SU-DHL-6 (cell line): ENCODE results near the gene PHACTR1.

Experiments used
- H2AFZ ChIP-seq: fragments of 200-600 bp; sonication (generic); 2 replicates; pipeline ENCODE4 v1.6.1; 2014; ENCODE audit warnings: low read depth, mild to moderate bottlenecking, moderate library complexity, mixed read lengths, antibody characterized with exemption, low read length; ENCODE audit not compliant: severe bottlenecking
- H3F3A ChIP-seq: fragments of 200-600 bp; shearing (Covaris generic); 2 replicates; pipeline ENCODE4 v1.6.0; 2016; ENCODE audit warnings: antibody characterized with exemption, mild to moderate bottlenecking; ENCODE audit not compliant: insufficient read depth
- H3K27ac ChIP-seq: fragments of 200-600 bp; sonication (generic); 2 replicates; pipeline ENCODE4 v1.5.1; 2016; ENCODE audit warnings: low read depth, mild to moderate bottlenecking, low read length, moderate library complexity, mixed read lengths
- H3K27me3 ChIP-seq: fragments of 200-600 bp; sonication (generic), shearing (Covaris generic); 2 replicates; pipeline ENCODE4 v1.6.0; 2014; ENCODE audit warnings: mild to moderate bottlenecking, low read length
- H3K36me3 ChIP-seq: fragments of 200-600 bp; sonication (generic); 2 replicates; pipeline ENCODE4 v1.6.1; 2014; ENCODE audit warnings: mild to moderate bottlenecking, low read length, mixed read lengths
- H3K4me2 ChIP-seq: fragments of 300-600, 200-600 bp; shearing (Covaris generic), sonication (generic); 2 replicates; pipeline ENCODE4 v1.6.0; 2014; ENCODE audit warnings: low read length, low read depth, mild to moderate bottlenecking; ENCODE audit not compliant: poor library complexity, severe bottlenecking
- H3K4me3 ChIP-seq: fragments of 200-600 bp; sonication (generic); 2 replicates; pipeline ENCODE4 v1.5.1; 2014; ENCODE audit warnings: antibody characterized with exemption, low read length, mild to moderate bottlenecking, mixed read lengths; ENCODE audit not compliant: insufficient read depth, poor library complexity, severe bottlenecking
- H3K79me2 ChIP-seq: fragments of 200-600 bp; sonication (generic); 2 replicates; pipeline ENCODE4 v1.6.1; 2014; ENCODE audit warnings: mild to moderate bottlenecking, low read length, moderate library complexity; ENCODE audit not compliant: insufficient read depth
- H3K9ac ChIP-seq: fragments of 200-600 bp; sonication (generic); 2 replicates; pipeline ENCODE4 v1.7.0; 2014; ENCODE audit warnings: mild to moderate bottlenecking, low read length
- H3K9me2 ChIP-seq: fragments of 200-600 bp; sonication (generic); replicated peaks from 2 replicates; pipeline ENCODE4 v1.6.1; 2014; ENCODE audit warnings: low read length; ENCODE audit not compliant: insufficient read depth
- H3K9me3 ChIP-seq: fragments of 200-600 bp; sonication (generic); 2 replicates; pipeline ENCODE4 v1.6.1; 2014; ENCODE audit warnings: low read length, mixed read lengths; ENCODE audit not compliant: insufficient read depth
- H4K20me1 ChIP-seq: fragments of 200-600 bp; sonication (generic); 2 replicates; pipeline ENCODE4 v1.6.1; 2014; ENCODE audit warnings: low read depth, mild to moderate bottlenecking, antibody characterized with exemption, low read length, moderate library complexity, mixed read lengths
- EZH2phosphoT487 ChIP-seq: fragments of 200-600 bp; sonication (generic), shearing (Covaris generic); conservative IDR thresholded peaks from 2 replicates; pipeline ENCODE4 v1.6.1; 2018; ENCODE audit warnings: mild to moderate bottlenecking, antibody characterized with exemption, low read length, moderate library complexity, mixed read lengths
- TF ChIP-seq, protein P1 (sequence below): fragments of 200-600 bp; sonication (generic); IDR thresholded peaks from one replicate; pipeline ENCODE4 v1.5.1; 2017; ENCODE audit warnings: antibody characterized with exemption, mild to moderate bottlenecking, low read length, moderate library complexity; ENCODE audit not compliant: insufficient read depth, poor library complexity, severe bottlenecking

Gene PHACTR1

DNA sequence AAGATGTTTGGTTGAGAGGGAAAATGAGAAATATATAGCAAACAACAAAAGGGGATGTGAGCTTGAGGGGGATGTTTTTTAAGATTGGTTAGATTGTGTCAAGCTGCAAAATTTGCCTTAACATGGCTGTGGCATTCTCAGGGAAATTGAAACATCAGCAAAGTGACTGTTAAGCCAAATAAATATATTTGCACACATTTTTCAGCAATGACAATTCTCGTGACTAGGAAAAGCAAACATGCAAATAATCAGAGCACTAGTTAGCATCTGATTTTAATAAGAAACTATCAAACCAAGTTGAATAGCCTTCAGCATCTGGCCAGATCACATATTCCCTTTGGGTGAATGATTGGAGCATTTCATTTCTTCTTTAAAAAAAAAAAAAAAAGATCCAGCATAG, 349.0 kb downstream of the PHACTR1 start:
- peaks cover 4% of the 10 kb centered on the region; the same call in 1 of the 2 replicates for H3K27me3 ChIP-seq
- no peaks in the 10 kb centered on the region for H3K9me3 ChIP-seq
- no peaks in the 10 kb centered on the region for H3K36me3 ChIP-seq
- no peak overlapping the region for H3K4me3 ChIP-seq
- no peaks in the 10 kb centered on the region for H4K20me1 ChIP-seq
- H3K9ac ChIP-seq, result no peak overlapping the region
- no peaks in the 10 kb centered on the region for H3K79me2 ChIP-seq
- no peaks in the 10 kb centered on the region for H3F3A ChIP-seq
- no peak for TF ChIP-seq EZH2phosphoT487
- TF ChIP-seq, protein P1, sequence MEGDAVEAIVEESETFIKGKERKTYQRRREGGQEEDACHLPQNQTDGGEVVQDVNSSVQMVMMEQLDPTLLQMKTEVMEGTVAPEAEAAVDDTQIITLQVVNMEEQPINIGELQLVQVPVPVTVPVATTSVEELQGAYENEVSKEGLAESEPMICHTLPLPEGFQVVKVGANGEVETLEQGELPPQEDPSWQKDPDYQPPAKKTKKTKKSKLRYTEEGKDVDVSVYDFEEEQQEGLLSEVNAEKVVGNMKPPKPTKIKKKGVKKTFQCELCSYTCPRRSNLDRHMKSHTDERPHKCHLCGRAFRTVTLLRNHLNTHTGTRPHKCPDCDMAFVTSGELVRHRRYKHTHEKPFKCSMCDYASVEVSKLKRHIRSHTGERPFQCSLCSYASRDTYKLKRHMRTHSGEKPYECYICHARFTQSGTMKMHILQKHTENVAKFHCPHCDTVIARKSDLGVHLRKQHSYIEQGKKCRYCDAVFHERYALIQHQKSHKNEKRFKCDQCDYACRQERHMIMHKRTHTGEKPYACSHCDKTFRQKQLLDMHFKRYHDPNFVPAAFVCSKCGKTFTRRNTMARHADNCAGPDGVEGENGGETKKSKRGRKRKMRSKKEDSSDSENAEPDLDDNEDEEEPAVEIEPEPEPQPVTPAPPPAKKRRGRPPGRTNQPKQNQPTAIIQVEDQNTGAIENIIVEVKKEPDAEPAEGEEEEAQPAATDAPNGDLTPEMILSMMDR, result no peak
- H3K27ac ChIP-seq, result no peak overlapping the region
- no peaks in the 10 kb centered on the region for H3K9me2 ChIP-seq
- no peak overlapping the region for H3K4me2 ChIP-seq
- no peak overlapping the region for H2AFZ ChIP-seq

DNA sequence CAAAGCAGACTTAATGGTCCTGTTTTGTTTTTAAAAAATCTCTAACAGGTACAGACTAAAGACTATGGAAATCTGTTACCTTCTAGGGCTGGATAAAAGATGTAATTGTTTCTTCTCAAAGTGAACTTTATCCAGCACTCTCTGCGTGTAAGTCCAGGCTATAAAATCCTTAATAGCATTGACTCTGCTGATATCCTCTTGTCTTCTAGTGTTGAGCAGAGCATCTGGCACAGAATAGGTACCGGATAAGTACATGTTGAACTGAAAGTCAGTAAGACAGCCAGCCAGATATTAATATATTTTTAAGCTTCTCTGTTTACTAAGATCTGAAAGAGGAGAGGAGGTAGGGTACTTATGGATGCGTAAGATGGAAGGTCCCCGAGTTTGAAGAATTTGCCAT, 349.5 kb downstream of the PHACTR1 start:
- Histone ChIP-seq H3K79me2 (no peaks in the 10 kb centered on the region), H3K27me3 (peaks cover 6% of the 10 kb centered on the region; the same call in 1 of the 2 replicates), H3K4me2 (no peak overlapping the region), H3K9me2 (no peaks in the 10 kb centered on the region), H3K36me3 (no peaks in the 10 kb centered on the region), H3K27ac (no peak overlapping the region), H3K9me3 (no peaks in the 10 kb centered on the region), H3K4me3 (no peak overlapping the region), H4K20me1 (no peaks in the 10 kb centered on the region), H3K9ac (no peak overlapping the region), H2AFZ (no peak overlapping the region), H3F3A (no peaks in the 10 kb centered on the region)
- TF ChIP-seq, protein P1, result no peak
- no peak for TF ChIP-seq EZH2phosphoT487

DNA sequence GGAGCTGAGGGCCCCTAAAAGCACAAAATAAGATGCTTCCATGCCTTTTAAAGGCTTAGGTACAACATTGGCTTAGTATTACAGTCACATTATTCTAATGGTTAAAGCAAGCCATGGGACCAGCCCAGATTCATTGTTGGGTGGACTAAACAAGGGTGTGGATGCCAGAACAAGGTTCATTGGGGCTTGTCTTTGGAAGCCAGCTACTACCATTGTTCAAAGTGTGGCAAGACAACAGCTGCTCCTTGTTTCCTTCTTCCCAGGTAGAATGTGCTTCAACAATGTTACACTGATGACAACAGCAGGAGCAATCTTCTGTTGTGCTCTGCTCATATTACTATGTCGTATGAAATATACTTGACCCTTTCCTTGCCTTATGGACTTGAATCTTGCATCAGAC, 350.3 kb downstream of the PHACTR1 start:
- Histone ChIP-seq H3K9ac (no peak overlapping the region), H2AFZ (no peak overlapping the region), H3K27me3 (peaks cover 6% of the 10 kb centered on the region; the same call in 1 of the 2 replicates), H3K4me2 (no peak overlapping the region), H3K27ac (no peak overlapping the region), H3K9me3 (no peaks in the 10 kb centered on the region), H3F3A (no peaks in the 10 kb centered on the region), H3K9me2 (no peaks in the 10 kb centered on the region), H3K79me2 (no peaks in the 10 kb centered on the region), H4K20me1 (no peaks in the 10 kb centered on the region), H3K4me3 (no peak overlapping the region), H3K36me3 (no peaks in the 10 kb centered on the region)
- TF ChIP-seq EZH2phosphoT487, result no peak
- TF ChIP-seq, protein P1, result no peak
